ENCODE measurements around the gene STARD10. TPM values are rescaled to one million over a fixed set of nuclear protein-coding genes. Genes with fewer than 3 reads are reported as not detected.

Gene STARD10
- total and polyA plus RNA-seq, 9 of the 15 experiments (the other 6 are each of a cell fraction or from before 2014, with no cell fraction given) = 0.15 to 52.9 (median 32.3) TPM

DNA sequence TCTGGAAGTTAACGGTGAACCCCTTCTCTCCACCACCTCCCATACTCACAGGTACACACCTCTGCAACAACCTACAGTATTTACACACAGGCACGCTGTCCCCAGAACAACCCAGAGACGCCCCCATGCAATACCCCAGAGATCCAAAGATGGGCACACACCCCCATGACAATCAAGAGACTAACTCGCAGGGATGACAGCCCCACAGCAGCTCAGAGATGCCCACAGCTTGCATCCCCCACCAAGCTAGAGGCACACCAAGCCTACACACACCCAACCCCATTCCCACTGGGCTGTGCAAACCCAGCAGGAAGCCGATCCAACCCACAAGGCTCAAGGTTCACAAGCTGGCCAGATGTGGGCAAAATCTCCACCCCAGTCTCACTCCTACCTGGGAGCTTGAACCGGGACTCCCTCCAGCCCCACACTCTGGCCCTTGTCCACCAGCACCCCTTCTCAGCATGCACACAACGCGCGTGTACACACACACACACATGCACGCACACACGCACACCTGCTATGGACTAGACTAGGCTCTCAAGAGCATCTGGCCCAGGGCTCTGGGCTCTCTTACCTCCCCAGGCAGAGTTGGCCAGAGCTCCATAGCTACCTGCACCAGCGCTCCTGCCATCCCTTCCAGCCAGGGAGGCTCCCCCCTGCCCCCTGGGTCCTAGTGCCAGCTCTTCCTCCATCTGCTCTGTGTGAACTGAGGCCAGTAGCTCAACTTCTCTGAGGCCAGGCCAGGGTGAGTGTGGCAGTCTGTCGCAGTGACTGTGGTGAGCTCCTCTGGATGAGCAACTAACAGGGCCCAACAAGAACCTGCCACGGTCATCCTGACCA lies 11.5 kb downstream of the STARD10 start (continued):
- TF ChIP-seq, protein P1, sequence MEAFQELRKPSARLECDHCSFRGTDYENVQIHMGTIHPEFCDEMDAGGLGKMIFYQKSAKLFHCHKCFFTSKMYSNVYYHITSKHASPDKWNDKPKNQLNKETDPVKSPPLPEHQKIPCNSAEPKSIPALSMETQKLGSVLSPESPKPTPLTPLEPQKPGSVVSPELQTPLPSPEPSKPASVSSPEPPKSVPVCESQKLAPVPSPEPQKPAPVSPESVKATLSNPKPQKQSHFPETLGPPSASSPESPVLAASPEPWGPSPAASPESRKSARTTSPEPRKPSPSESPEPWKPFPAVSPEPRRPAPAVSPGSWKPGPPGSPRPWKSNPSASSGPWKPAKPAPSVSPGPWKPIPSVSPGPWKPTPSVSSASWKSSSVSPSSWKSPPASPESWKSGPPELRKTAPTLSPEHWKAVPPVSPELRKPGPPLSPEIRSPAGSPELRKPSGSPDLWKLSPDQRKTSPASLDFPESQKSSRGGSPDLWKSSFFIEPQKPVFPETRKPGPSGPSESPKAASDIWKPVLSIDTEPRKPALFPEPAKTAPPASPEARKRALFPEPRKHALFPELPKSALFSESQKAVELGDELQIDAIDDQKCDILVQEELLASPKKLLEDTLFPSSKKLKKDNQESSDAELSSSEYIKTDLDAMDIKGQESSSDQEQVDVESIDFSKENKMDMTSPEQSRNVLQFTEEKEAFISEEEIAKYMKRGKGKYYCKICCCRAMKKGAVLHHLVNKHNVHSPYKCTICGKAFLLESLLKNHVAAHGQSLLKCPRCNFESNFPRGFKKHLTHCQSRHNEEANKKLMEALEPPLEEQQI (IDR thresholded peaks at IDR 0.05) = no peak
- TF ChIP-seq NR0B1 (IDR thresholded peaks at IDR 0.05; ENCODE audit: partially characterized antibody) = no peak
- TF ChIP-seq MYC (IDR thresholded peaks at IDR 0.05; ENCODE audit: low read depth, low read length) = no peak
- TF ChIP-seq MYC (CRISPR knock-in tag; IDR thresholded peaks at IDR 0.05; ENCODE audit: borderline replicate concordance, low read depth) = 0 out of 2 replicates have a peak, but pooled peaks have one; percentile 14
- no peak for TF ChIP-seq ZNF354B (CRISPR knock-in tag; IDR thresholded peaks at IDR 0.05)
- TF ChIP-seq, protein P2, sequence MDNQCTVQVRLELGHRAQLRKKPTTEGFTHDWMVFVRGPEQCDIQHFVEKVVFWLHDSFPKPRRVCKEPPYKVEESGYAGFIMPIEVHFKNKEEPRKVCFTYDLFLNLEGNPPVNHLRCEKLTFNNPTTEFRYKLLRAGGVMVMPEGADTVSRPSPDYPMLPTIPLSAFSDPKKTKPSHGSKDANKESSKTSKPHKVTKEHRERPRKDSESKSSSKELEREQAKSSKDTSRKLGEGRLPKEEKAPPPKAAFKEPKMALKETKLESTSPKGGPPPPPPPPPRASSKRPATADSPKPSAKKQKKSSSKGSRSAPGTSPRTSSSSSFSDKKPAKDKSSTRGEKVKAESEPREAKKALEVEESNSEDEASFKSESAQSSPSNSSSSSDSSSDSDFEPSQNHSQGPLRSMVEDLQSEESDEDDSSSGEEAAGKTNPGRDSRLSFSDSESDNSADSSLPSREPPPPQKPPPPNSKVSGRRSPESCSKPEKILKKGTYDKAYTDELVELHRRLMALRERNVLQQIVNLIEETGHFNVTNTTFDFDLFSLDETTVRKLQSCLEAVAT (IDR thresholded peaks at IDR 0.05) = no peak
- no peak for TF ChIP-seq PHB (CRISPR knock-in tag; IDR thresholded peaks at IDR 0.05)
- 0 out of 2 replicates have a peak, but pooled peaks have one; percentile 20 for TF ChIP-seq GABPB1 (CRISPR knock-in tag; IDR thresholded peaks at IDR 0.05)
- no peak for TF ChIP-seq ZSCAN32 (CRISPR knock-in tag; IDR thresholded peaks at IDR 0.05)
- no peak for TF ChIP-seq SREBF2 (CRISPR knock-in tag; IDR thresholded peaks at IDR 0.05)

Data from K562 (cell line).